Activated CD4-positive, alpha-beta T cell treated with anti-CD3 and anti-CD28 coated beads, Interleukin-2, amount 50 U/mL, for 48 hours (primary cell): ENCODE measurements around the gene CORO7.

ENCODE experiments used
- DNase-seq, 2 experiments: peaks; one replicate each; pipeline ENCODE4 v3.0.0-alpha.2; 2020

The CORO7 gene

GRCh38 chr16:4317532-4318450, 98.6 kb downstream of the CORO7 start:
- DNase-seq = no peak

DNA sequence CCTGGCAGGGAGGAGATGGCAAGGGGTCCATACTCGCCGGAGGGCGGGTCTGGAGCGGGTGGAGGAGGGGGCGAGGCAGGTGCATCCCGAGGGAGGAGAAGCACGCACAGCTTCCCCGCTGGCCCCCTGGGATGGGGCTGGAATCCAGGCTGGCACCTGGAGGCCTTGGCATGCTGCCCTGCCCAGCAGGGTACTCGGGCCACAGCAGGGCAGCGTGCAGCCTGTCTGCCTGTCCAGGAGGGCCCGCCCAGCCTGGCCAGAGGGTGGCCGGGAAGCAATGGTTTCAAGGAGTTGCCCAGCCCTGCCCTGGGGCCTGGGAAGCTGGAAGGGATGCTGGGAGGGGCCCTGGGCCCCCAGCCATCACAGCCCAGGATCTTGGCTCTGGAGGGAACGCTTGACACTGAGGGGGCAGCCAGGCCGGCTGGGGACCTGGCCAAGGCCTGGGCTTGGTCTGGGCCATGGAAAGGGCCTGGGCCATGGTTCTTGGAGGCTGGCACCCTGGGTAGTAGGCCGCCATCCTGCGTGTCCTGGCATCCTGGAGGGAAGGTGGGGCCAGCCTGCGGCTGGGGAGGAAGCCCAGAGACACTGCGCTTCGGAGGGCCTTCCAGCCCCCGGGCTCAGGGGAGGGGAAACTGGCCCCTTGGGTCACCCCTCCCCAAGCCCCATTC, 99.4 kb downstream of the CORO7 start:
- no peak for DNase-seq

- no peak for DNase-seq
These were observed 100.1 kb downstream of the CORO7 start for GRCh38 chr16:4316108-4316863.

GRCh38 chr16:4315186-4316107, 100.9 kb downstream of the CORO7 start, which contains the start of gene GLIS2:
Gene GLIS2, plus strand, starts transcription at chr16:4316067. Its CDS starts 16,214 bp downstream, at chr16:4332281.
- DNase-seq = peak; percentile 20 to 32

DNA sequence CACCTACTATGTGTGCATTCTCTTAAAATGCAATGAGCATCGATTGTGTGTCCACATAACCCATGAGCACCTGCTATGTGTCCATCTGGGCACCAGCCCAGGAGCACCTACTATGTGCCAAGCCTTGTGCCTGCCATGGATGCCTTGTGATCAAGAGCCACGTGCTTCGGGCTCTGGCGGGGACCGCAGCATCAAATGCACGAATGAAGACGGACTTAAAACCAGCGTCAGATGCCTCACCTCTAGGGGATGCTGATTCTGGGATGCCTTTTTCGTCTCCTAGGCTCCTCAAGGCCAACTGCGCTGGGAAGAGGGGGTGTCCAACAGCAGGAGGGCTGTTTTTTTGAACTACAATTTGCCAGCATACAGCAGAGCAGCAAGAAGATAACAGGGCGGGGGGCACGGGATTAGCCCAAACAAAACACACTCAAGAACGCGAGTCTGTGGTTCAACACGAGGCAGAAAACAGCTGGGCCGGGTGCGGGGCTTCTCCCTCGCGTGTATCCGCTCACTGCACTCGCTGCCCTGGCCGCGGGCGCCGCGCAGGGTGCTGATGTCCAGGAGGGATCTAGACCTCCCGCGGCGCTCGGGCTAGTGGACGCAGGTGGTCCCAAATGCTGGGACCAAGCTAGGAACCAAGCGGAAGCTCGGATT, 101.7 kb downstream of the CORO7 start:
- peak in 1 of 2 experiments; percentile 21 for DNase-seq

GRCh38 chr16:4313563-4314531, 102.5 kb downstream of the CORO7 start:
- peak; percentile 27 to 37 for DNase-seq

DNA sequence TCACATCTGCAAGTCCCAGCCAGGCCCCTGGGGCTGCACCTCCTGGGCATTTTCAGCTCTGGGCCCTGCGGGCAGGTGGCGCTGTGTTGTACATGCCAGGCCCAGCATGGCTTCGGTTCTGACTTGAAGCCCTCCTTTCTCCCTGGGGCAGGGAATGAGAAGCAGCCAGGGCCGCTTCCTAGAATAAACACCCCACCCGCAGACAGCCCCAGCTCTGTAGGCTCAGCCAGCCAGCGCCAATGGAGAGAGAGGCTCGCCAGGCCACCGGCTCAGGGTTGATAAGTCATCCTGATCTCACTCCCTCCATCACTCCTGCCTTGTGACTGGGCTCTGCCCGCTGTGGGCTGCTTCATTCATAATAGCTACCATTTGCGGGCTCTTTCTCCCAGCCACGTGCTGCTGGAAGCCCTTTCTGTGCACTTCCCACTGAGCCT, 106.5 kb downstream of the CORO7 start:
- peak; percentile 59 to 69 for DNase-seq

GRCh38 chr16:4309102-4309832, 107.1 kb downstream of the CORO7 start:
- no peak for DNase-seq

- DNase-seq = peak; percentile 94
These were observed 109.0 kb downstream of the CORO7 start for GRCh38 chr16:4307215-4308037.

DNA sequence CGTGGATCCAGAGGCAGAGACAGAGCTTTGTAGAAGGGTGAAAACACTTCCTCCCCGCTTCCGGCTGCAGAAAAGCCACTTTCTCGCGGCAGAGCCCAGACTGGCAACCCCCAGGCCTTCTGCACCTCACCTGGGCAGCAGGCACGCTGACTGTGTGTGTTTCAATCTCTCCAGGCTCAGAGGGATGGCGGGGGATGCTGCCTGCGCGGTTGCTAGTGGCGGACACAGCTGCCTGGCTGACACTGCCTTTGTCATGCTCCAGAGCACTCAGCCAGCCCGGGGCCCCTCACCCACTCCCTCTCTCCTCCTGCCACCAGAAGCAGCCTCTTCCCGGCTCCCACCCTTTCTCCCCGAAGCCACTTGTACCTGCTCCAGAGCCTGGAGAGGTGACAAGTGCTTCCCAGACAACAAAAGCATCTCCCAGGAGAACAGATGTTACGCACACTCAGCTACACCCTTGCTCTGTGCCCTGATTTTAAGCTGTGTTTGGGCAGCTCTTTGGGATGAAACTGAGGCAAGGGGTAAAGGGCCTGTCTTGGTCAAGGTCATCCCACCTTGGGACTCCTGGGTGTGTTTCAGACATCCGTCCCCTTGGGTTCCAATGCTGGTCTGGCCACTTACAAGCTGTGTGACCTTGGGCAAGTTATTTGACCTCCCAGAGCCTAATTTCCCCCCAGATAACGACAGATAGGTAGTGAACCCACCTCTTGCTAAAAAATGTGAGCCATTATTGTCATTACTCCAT, 109.8 kb downstream of the CORO7 start:
- peak; percentile 26 to 34 for DNase-seq
